AG04449 (cell line): ENCODE data around the gene DNAJB13.

ENCODE experiments used
- CTCF ChIA-PET: fragments of 350-600 bp; formaldehyde crosslinking; extraction: SDS; loops from one replicate; lab custom pipeline; 2021; ENCODE audit warnings: antibody characterized with exemption; lab: Yijun Ruan, JAX
- POLR2A ChIA-PET: fragments of 400-600, 350-600 bp; formaldehyde crosslinking; extraction: SDS; loops from one replicate; lab custom pipeline; 2020; ENCODE audit warnings: antibody characterized with exemption, inconsistent platforms; lab: Yijun Ruan, JAX
- DNase-seq: peaks from one replicate; pipeline ENCODE4 v3.0.0-alpha.2; 2010; ENCODE audit warnings: low read depth, low spot score
- H3K4me3 ChIP-seq: 2 replicates; pipeline ENCODE4 v1.5.1; 2011; ENCODE audit warnings: low read depth, mild to moderate bottlenecking, control low read depth, low read length
- TF ChIP-seq, protein P1 (sequence below): IDR thresholded peaks from one replicate; pipeline ENCODE4 v1.5.1; 2011; ENCODE audit warnings: mild to moderate bottlenecking, moderate library complexity, low read length, control low read depth, inconsistent platforms; ENCODE audit not compliant: insufficient read depth; ENCODE audit errors: missing control alignments

Gene DNAJB13

DNA sequence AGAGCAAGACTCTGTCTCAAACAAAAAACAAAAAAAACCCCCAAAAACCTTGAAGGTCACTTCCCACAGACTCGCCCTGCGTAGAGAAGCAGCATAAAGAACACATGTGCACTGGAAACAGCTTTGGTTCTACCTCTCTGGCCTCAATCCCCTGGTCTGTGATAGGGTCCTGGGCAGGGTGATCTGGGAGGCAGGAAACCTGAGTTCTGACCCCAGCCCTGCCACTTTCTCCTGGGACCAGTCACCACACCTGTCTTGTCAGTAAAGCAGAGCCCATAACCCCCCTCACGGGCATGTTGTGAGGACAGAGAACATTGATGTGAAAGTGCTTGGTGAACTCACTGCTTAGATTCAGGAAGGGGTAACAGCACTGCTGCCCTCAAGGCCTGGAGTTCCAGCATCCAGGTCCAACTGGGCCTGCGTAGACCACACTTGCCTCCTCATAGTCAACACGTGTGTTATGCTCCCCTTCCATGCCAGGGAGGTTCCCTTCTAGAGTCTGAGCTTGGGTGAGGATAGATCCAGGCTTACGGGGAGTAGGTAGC lies 20.4 kb downstream of the DNAJB13 start:
- H3K4me3 ChIP-seq = no peak overlapping the region
- ChIA-PET POLR2A (interaction anchor here (0.7 kb wide), 1 partner anchor 163 kb away, joined by 3 read pairs; no protein-coding TSS in a partner anchor), CTCF (interaction anchor here (9.1 to 12.0 kb wide), 2 partner anchors 5 to 6 kb away, joined by 105 read pairs; partner anchors contain the start of gene UCP2)
- no peak for DNase-seq
- TF ChIP-seq, protein P1, sequence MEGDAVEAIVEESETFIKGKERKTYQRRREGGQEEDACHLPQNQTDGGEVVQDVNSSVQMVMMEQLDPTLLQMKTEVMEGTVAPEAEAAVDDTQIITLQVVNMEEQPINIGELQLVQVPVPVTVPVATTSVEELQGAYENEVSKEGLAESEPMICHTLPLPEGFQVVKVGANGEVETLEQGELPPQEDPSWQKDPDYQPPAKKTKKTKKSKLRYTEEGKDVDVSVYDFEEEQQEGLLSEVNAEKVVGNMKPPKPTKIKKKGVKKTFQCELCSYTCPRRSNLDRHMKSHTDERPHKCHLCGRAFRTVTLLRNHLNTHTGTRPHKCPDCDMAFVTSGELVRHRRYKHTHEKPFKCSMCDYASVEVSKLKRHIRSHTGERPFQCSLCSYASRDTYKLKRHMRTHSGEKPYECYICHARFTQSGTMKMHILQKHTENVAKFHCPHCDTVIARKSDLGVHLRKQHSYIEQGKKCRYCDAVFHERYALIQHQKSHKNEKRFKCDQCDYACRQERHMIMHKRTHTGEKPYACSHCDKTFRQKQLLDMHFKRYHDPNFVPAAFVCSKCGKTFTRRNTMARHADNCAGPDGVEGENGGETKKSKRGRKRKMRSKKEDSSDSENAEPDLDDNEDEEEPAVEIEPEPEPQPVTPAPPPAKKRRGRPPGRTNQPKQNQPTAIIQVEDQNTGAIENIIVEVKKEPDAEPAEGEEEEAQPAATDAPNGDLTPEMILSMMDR = no peak

DNA sequence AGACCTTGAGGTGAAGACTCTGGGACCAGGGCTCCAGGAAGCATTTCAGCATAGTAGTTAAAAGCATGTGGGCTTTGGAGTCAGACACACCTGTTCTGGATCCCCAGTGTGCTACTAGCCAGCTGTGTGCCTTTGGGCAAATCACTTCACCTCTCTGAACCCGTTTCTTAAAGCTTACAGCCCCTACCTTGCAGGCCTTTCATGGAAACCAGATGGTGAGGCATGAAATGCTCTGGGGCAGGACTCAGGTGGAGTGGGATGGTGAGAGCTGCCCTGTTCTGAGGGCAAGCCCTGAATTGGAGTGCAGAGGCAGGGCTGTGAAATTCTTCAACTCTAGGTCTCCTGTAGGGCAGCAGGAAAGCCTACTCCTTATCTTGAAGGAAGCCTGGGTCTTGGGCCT lies 21.4 kb downstream of the DNAJB13 start:
- CTCF ChIA-PET = interaction anchor here (12.0 kb wide), 1 partner anchor 6 kb away, joined by 105 read pairs; no protein-coding TSS in a partner anchor
- no peak for DNase-seq
- no peak overlapping the region for H3K4me3 ChIP-seq
- POLR2A ChIA-PET = no interaction called here
- TF ChIP-seq, protein P1 = no peak

DNA sequence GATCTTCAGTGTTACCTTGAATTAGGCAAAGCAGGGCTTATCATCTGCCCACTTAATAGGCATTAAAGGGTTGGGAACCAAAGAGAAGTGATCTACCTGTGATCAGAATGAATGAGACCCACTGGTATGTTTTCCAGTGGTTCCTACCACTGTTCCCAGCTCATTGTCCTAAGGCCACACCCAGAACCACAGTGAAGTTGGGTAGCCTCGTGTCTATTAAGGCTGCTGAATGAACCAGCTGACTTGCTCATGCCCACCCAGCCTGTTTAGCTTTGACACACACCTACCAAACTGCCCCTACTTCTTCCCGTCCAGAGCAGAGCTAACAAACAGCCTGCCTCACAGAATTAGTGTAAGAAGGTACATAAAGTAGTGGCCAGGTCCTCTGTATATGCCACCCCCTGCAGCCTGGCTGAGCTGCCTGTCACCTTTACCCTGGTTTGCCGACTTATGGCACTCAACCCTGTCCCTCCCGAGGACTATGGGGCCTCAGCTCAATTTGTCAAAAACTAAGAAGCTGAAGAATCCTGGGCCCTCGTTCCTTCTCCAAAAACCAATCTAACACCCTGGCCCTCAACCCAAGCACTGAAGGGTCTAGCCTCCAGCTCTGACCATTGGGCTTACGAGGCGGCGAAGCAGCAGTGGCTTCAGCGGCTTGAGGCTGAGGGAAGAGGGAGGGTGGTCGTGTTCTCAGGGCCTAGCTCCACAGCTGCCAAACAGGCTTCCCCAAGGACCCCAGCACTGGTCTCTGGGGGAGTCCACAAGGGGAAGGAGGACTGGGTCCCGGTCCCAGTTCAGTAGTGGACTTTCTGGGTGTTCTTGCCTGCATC lies 22.0 kb downstream of the DNAJB13 start:
- TF ChIP-seq, protein P1 = no peak
- ChIA-PET POLR2A (no interaction called here), CTCF (interaction anchor here (12.0 kb wide), 1 partner anchor 6 kb away, joined by 105 read pairs; no protein-coding TSS in a partner anchor)
- no peak overlapping the region for H3K4me3 ChIP-seq
- no peak for DNase-seq

DNA sequence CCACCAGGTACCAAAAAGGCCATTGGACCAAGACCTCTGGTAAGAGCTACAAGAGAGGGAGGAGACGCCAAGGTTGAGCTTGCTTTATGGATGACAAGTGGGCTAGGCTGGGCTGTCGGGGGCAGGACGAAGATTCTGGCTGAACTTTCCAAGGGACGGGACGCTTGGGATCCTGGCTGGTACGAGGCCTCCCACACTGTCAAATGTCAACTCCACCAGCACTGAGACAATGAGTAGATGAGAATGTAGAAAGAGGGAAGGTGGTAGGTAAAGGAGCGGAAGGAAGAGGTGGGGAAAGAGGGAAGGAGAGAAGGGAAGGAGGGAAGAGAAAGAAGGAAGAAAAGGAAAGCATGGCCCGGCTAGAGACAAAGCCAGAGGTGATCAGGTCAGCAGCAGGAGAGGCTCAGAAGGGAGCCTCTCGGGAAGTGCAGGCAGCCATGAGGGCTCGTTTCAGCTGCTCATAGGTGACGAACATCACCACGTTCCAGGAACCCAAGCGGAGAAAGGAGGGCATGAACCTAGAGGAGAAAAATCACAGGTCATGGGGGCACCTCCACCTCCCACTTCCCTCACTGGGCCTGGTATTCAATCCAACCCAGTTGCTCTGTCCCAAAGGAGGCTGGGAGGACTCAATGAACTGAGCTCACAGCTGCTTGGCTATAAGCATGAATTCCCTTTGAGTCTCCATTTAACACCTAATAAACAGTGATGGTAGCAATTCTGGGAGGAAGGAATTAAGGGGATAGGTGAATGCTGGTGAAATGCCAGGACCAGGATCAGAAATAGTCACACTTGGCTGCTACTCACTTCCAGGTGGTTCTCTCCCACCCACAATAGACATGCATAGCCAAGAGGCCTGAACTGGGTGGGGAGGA lies 24.0 kb downstream of the DNAJB13 start:
- POLR2A ChIA-PET = no interaction called here
- H3K4me3 ChIP-seq = no peak overlapping the region
- CTCF ChIA-PET = interaction anchor here (12.0 kb wide), 1 partner anchor 8 kb away, joined by 105 read pairs; no protein-coding TSS in a partner anchor
- no peak for DNase-seq
- TF ChIP-seq, protein P1 = no peak

DNA sequence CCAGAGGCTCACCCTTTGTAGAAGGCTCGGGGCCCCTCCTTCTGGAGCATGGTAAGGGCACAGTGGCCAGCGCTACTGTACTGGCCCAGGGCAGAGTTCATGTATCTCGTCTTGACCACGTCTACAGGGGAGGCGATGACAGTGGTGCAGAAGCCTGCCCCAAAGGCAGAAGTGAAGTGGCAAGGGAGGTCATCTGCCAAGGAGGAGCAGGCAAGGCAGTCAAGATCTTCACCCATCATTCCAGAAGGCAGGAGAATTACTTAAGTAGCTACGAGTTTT lies 24.6 kb downstream of the DNAJB13 start:
- DNase-seq = no peak
- H3K4me3 ChIP-seq = no peak overlapping the region
- CTCF ChIA-PET = interaction anchor here (12.0 kb wide), 1 partner anchor 9 kb away, joined by 105 read pairs; no protein-coding TSS in a partner anchor
- TF ChIP-seq, protein P1 = no peak
- POLR2A ChIA-PET = no interaction called here
